ENCODE results near the gene HSPB7. TPM values are rescaled to one million over a fixed set of nuclear protein-coding genes. Genes with fewer than 3 reads are reported as not detected.
"Not testable (repeated sequence)": the region's sequence is repeated elsewhere in the genome, so short reads cannot be mapped to it uniquely, and the experiment has no call there.

The HSPB7 gene
- total RNA-seq, 1 experiment from 2014 or later: not detected

- CTCF ChIA-PET: interaction anchor here (0.6 to 1.7 kb wide), 5 partner anchors 11 to 221 kb away, joined by 3 to 4 read pairs (median 3); no protein-coding TSS in a partner anchor
These were observed 5.3 kb upstream of the HSPB7 start for GRCh38 chr1:16023050-16023653.

GRCh38 chr1:16022393-16022792 lies 4.5 kb upstream of the HSPB7 start:
- Mint-ChIP-seq H3K4me3 (ENCODE audit: unreplicated experiment) (no peak overlapping the region), H3K9me3 (ENCODE audit: unreplicated experiment) (no peaks in the 10 kb centered on the region), H3K4me1 (ENCODE audit: insufficient read depth, unreplicated experiment) (peaks cover 6% of the 10 kb centered on the region), H3K27ac (ENCODE audit: low read depth, unreplicated experiment) (no peak overlapping the region), H3K27me3 (ENCODE audit: insufficient read depth, unreplicated experiment) (no peaks in the 10 kb centered on the region), H3K36me3 (ENCODE audit: insufficient read depth, unreplicated experiment) (no peaks in the 10 kb centered on the region)
- no peak for TF ChIP-seq CTCF (IDR thresholded peaks at IDR 0.05; ENCODE audit: unreplicated experiment)
- no TSS peak for BruUV-seq (replicated peaks)
- CTCF ChIA-PET: interaction anchor here (1.7 kb wide), 1 partner anchor 12 kb away, joined by 4 read pairs; no protein-coding TSS in a partner anchor
- no peak for DNase-seq (ENCODE audit: unreplicated experiment)
- POLR2A ChIA-PET: no interaction called here
- intact Hi-C loops (cut with micrococcal nuclease): no loop called here

More at GRCh38 chr1:16023050-16023653, 5.3 kb upstream of the HSPB7 start:
- no peak for DNase-seq (ENCODE audit: unreplicated experiment)
- Mint-ChIP-seq H3K36me3 (ENCODE audit: insufficient read depth, unreplicated experiment) (no peaks in the 10 kb centered on the region), H3K27me3 (ENCODE audit: insufficient read depth, unreplicated experiment) (peaks cover 4% of the 10 kb centered on the region), H3K27ac (ENCODE audit: low read depth, unreplicated experiment) (no peak overlapping the region), H3K4me3 (ENCODE audit: unreplicated experiment) (no peak overlapping the region), H3K9me3 (ENCODE audit: unreplicated experiment) (no peaks in the 10 kb centered on the region), H3K4me1 (ENCODE audit: insufficient read depth, unreplicated experiment) (peaks cover 6% of the 10 kb centered on the region)
- no TSS peak for BruUV-seq (replicated peaks)
- POLR2A ChIA-PET: no interaction called here
- intact Hi-C loops (cut with micrococcal nuclease): no loop called here
- no peak for TF ChIP-seq CTCF (IDR thresholded peaks at IDR 0.05; ENCODE audit: unreplicated experiment)

- Mint-ChIP-seq H3K27ac (ENCODE audit: low read depth, unreplicated experiment) (no peak within 1 kb of the TSS), H3K9me3 (ENCODE audit: unreplicated experiment) (no peaks in the 10 kb centered on the region), H3K4me1 (ENCODE audit: insufficient read depth, unreplicated experiment) (peaks cover 6% of the 10 kb centered on the region), H3K4me3 (ENCODE audit: unreplicated experiment) (no peak within 1 kb of the TSS), H3K27me3 (ENCODE audit: insufficient read depth, unreplicated experiment) (no peaks in the 10 kb centered on the region), H3K36me3 (ENCODE audit: insufficient read depth, unreplicated experiment) (no peaks in the 10 kb centered on the region)
- CTCF ChIA-PET: no interaction called here
- no peak for DNase-seq (ENCODE audit: unreplicated experiment)
- TF ChIP-seq CTCF (IDR thresholded peaks at IDR 0.05; ENCODE audit: unreplicated experiment): no peak
- POLR2A ChIA-PET: no interaction called here
- intact Hi-C loops (cut with micrococcal nuclease): no loop called here
- no TSS peak for BruUV-seq (replicated peaks)
These were observed 3.8 kb upstream of the HSPB7 start, which contains the start of gene CLCNKA for GRCh38 chr1:16021681-16022080. CLCNKA (plus strand) TSS chr1:16022036; CDS start chr1:16022620, 584 bp downstream.

- H3K9me3 Mint-ChIP-seq (ENCODE audit: unreplicated experiment); POLR2A ChIA-PET; H3K27ac Mint-ChIP-seq (ENCODE audit: low read depth, unreplicated experiment); intact Hi-C loops (cut with micrococcal nuclease); DNase-seq (ENCODE audit: unreplicated experiment); H3K4me3 Mint-ChIP-seq (ENCODE audit: unreplicated experiment); H3K27me3 Mint-ChIP-seq (ENCODE audit: insufficient read depth, unreplicated experiment); H3K36me3 Mint-ChIP-seq (ENCODE audit: insufficient read depth, unreplicated experiment); BruUV-seq (replicated peaks): not testable (repeated sequence)
- CTCF ChIA-PET: interaction anchor here (0.6 kb wide), 1 partner anchor 12 kb away, joined by 3 read pairs; no protein-coding TSS in a partner anchor
- H3K4me1 Mint-ChIP-seq (ENCODE audit: insufficient read depth, unreplicated experiment): peaks cover 11% of the 10 kb centered on the region
These were observed 3.0 kb upstream of the HSPB7 start for GRCh38 chr1:16020878-16021277.

Measured in MCF 10A (cell line).